Gastrocnemius medialis (tissue), 4 donors: ENCODE data around the gene USP12.

ENCODE experiments used
- CTCF ChIP-seq, 5 experiments: fragments of 450-650 bp in 3 of 5; fragments of 200-600 bp in 2 of 5; sonication (generic) in 2 of 5; IDR thresholded peaks in 4 of 5; conservative IDR thresholded peaks in 1 of 5; 1 replicate in 4 of 5; 2 replicates in 1 of 5; pipeline ENCODE4 v1.5.1; 2016 to 2019; ENCODE audit warnings: antibody characterized with exemption in 5 of 5, mild to moderate bottlenecking in 3 of 5, moderate library complexity in 3 of 5
- POLR2A ChIP-seq, 2 donors: fragments of 450-650 bp; IDR thresholded peaks; one replicate each; pipeline ENCODE4 v1.6.1; 2017; ENCODE audit warnings: antibody characterized with exemption in 2 of 2, mild to moderate bottlenecking in 2 of 2, moderate library complexity in 2 of 2

- TF ChIP-seq POLR2A (IDR thresholded peaks at IDR 0.05), result no peak
- TF ChIP-seq CTCF (IDR thresholded peaks at IDR 0.05 in 4 of 5, conservative IDR thresholded peaks at IDR 0.05 in 1 of 5), result no peak
These were observed 1.4 kb downstream of the USP12 start for GRCh38 chr13:27170221-27170515.
